Activated CD4-positive, alpha-beta memory T cell treated with anti-CD3 and anti-CD28 coated beads for 36 hours (primary cell): Measurements from ENCODE around the gene BMAL2. TPM values are rescaled to one million over a fixed set of nuclear protein-coding genes. Genes with fewer than 3 reads are reported as not detected.

Experiments used
- CTCF ChIA-PET: fragments of 350-600 bp; sonication (Branson Sonifier 250); formaldehyde crosslinking; loops from one replicate; lab custom pipeline; 2021; ENCODE audit warnings: antibody characterized with exemption, inconsistent platforms; lab: Charles Lee
- POLR2A ChIA-PET: fragments of 350-600 bp; sonication (Branson Sonifier 250); formaldehyde crosslinking; loops from one replicate; lab custom pipeline; 2021; ENCODE audit warnings: antibody characterized with exemption; lab: Charles Lee
- DNase-seq: peaks from one replicate; pipeline ENCODE4 v3.0.0-alpha.2; 2020
- H3K27ac Mint-ChIP-seq: one replicate; pipeline ENCODE4 v1.8.0; 2021; ENCODE audit warnings: mixed read lengths
- H3K27me3 Mint-ChIP-seq: one replicate; pipeline ENCODE4 v1.8.0; 2021; ENCODE audit warnings: mixed read lengths
- H3K36me3 Mint-ChIP-seq: one replicate; pipeline ENCODE4 v1.8.0; 2021; ENCODE audit warnings: mixed read lengths
- H3K4me1 Mint-ChIP-seq: one replicate; pipeline ENCODE4 v1.8.0; 2021; ENCODE audit warnings: low read depth, mixed read lengths
- H3K4me3 Mint-ChIP-seq: one replicate; pipeline ENCODE4 v1.8.0; 2021; ENCODE audit warnings: mild to moderate bottlenecking, mixed read lengths
- H3K9me3 Mint-ChIP-seq: one replicate; pipeline ENCODE4 v1.8.0; 2021; ENCODE audit warnings: mixed read lengths
- intact Hi-C: fragments of 100-400 bp; cut with micrococcal nuclease; formaldehyde crosslinking; loops from one replicate; pipeline ENCODE4 v1.15.1; 2023
- total RNA-seq, 2 experiments: library from RNA; stranded (reverse); gene quantifications; one replicate each; pipeline ENCODE4 v1.2.3, GENCODE V29; 2021

BMAL2 gene
- total RNA-seq, 2 experiments from 2014 or later = 14.9 to 15.2 TPM

- CTCF ChIA-PET = no interaction called here
- no peak overlapping the region for H3K27ac Mint-ChIP-seq
- H3K4me1 Mint-ChIP-seq = peaks cover 18% of the 10 kb centered on the region
- H3K27me3 Mint-ChIP-seq = peaks cover 22% of the 10 kb centered on the region
- DNase-seq = no peak
- no peaks in the 10 kb centered on the region for H3K36me3 Mint-ChIP-seq
- H3K9me3 Mint-ChIP-seq = no peaks in the 10 kb centered on the region
- intact Hi-C loops = loop anchor here (10.0 kb wide), 1 partner anchor 316 kb away; no protein-coding TSS in a partner anchor
- POLR2A ChIA-PET = no interaction called here
- no peak overlapping the region for H3K4me3 Mint-ChIP-seq
Observed at GRCh38 chr12:27338473-27338872, 5.8 kb downstream of the BMAL2 start.

GRCh38 chr12:27340971-27341370 lies 8.3 kb downstream of the BMAL2 start:
- peaks cover 4% of the 10 kb centered on the region for H3K4me1 Mint-ChIP-seq
- no peak overlapping the region for H3K27ac Mint-ChIP-seq
- no peak overlapping the region for H3K4me3 Mint-ChIP-seq
- no peak for DNase-seq
- H3K27me3 Mint-ChIP-seq = peaks cover 8% of the 10 kb centered on the region
- H3K36me3 Mint-ChIP-seq = no peaks in the 10 kb centered on the region
- ChIA-PET CTCF (no interaction called here), POLR2A (no interaction called here)
- intact Hi-C loops = no loop called here
- H3K9me3 Mint-ChIP-seq = no peaks in the 10 kb centered on the region

- Mint-ChIP-seq H3K4me1 (no peaks in the 10 kb centered on the region), H3K4me3 (no peak overlapping the region), H3K27me3 (peaks cover 11% of the 10 kb centered on the region), H3K36me3 (no peaks in the 10 kb centered on the region), H3K9me3 (no peaks in the 10 kb centered on the region), H3K27ac (no peak overlapping the region)
- intact Hi-C loops = no loop called here
- ChIA-PET POLR2A (no interaction called here), CTCF (no interaction called here)
- no peak for DNase-seq
Observed at GRCh38 chr12:27342536-27342935, 9.9 kb downstream of the BMAL2 start.

- H3K4me1 Mint-ChIP-seq = no peaks in the 10 kb centered on the region
- CTCF ChIA-PET = no interaction called here
- H3K36me3 Mint-ChIP-seq = no peaks in the 10 kb centered on the region
- POLR2A ChIA-PET = no interaction called here
- no peak for DNase-seq
- H3K4me3 Mint-ChIP-seq = no peak overlapping the region
- no peak overlapping the region for H3K27ac Mint-ChIP-seq
- peaks cover 11% of the 10 kb centered on the region for H3K27me3 Mint-ChIP-seq
- intact Hi-C loops = no loop called here
- H3K9me3 Mint-ChIP-seq = no peaks in the 10 kb centered on the region
Observed at GRCh38 chr12:27343255-27344000, 10.8 kb downstream of the BMAL2 start.

GRCh38 chr12:27344246-27344645 lies 11.6 kb downstream of the BMAL2 start:
- Mint-ChIP-seq H3K4me3 (no peak overlapping the region), H3K36me3 (no peaks in the 10 kb centered on the region), H3K4me1 (no peaks in the 10 kb centered on the region), H3K9me3 (no peaks in the 10 kb centered on the region), H3K27ac (no peak overlapping the region), H3K27me3 (peaks cover 8% of the 10 kb centered on the region)
- ChIA-PET POLR2A (no interaction called here), CTCF (interaction anchor here (0.6 kb wide), 1 partner anchor 287 kb away, joined by 3 read pairs; no protein-coding TSS in a partner anchor)
- DNase-seq = no peak
- intact Hi-C loops = no loop called here

GRCh38 chr12:27344760-27345159 lies 12.1 kb downstream of the BMAL2 start:
- no peaks in the 10 kb centered on the region for H3K36me3 Mint-ChIP-seq
- no peaks in the 10 kb centered on the region for H3K4me1 Mint-ChIP-seq
- POLR2A ChIA-PET = no interaction called here
- CTCF ChIA-PET = interaction anchor here (0.9 kb wide), 1 partner anchor 40 kb away, joined by 3 read pairs; no protein-coding TSS in a partner anchor
- H3K27ac Mint-ChIP-seq = no peak overlapping the region
- no peak for DNase-seq
- intact Hi-C loops = no loop called here
- peaks cover 8% of the 10 kb centered on the region for H3K27me3 Mint-ChIP-seq
- no peak overlapping the region for H3K4me3 Mint-ChIP-seq
- no peaks in the 10 kb centered on the region for H3K9me3 Mint-ChIP-seq

GRCh38 chr12:27345376-27345775 lies 12.7 kb downstream of the BMAL2 start:
- H3K4me3 Mint-ChIP-seq = no peak overlapping the region
- no peak for DNase-seq
- no peaks in the 10 kb centered on the region for H3K4me1 Mint-ChIP-seq
- H3K27ac Mint-ChIP-seq = no peak overlapping the region
- CTCF ChIA-PET = interaction anchor here (0.9 kb wide), 1 partner anchor 39 kb away, joined by 3 read pairs; no protein-coding TSS in a partner anchor
- no peaks in the 10 kb centered on the region for H3K9me3 Mint-ChIP-seq
- peaks cover 8% of the 10 kb centered on the region for H3K27me3 Mint-ChIP-seq
- H3K36me3 Mint-ChIP-seq = no peaks in the 10 kb centered on the region
- POLR2A ChIA-PET = no interaction called here
- intact Hi-C loops = no loop called here

- POLR2A ChIA-PET = no interaction called here
Observed at GRCh38 chr12:27347779-27348178, 15.1 kb downstream of the BMAL2 start.

GRCh38 chr12:27351476-27351875 lies 18.8 kb downstream of the BMAL2 start:
- POLR2A ChIA-PET = no interaction called here
- intact Hi-C loops = no loop called here
- CTCF ChIA-PET = no interaction called here

More at GRCh38 chr12:27347779-27348178, 15.1 kb downstream of the BMAL2 start:
- Mint-ChIP-seq H3K4me3 (no peak overlapping the region), H3K9me3 (no peaks in the 10 kb centered on the region), H3K27ac (no peak overlapping the region), H3K4me1 (no peaks in the 10 kb centered on the region), H3K27me3 (peaks cover 5% of the 10 kb centered on the region), H3K36me3 (no peaks in the 10 kb centered on the region)
- no peak for DNase-seq
- CTCF ChIA-PET = no interaction called here
- intact Hi-C loops = no loop called here

GRCh38 chr12:27355486-27355885 lies 22.9 kb downstream of the BMAL2 start:
- H3K4me3 Mint-ChIP-seq = no peak overlapping the region
- no peak overlapping the region for H3K27ac Mint-ChIP-seq
- H3K9me3 Mint-ChIP-seq = no peaks in the 10 kb centered on the region
- intact Hi-C loops = no loop called here
- H3K27me3 Mint-ChIP-seq = peaks cover 7% of the 10 kb centered on the region
- CTCF ChIA-PET = interaction anchor here (1.0 to 1.2 kb wide), 2 partner anchors 26 to 29 kb away, joined by 3 read pairs; no protein-coding TSS in a partner anchor
- H3K36me3 Mint-ChIP-seq = no peaks in the 10 kb centered on the region
- no peaks in the 10 kb centered on the region for H3K4me1 Mint-ChIP-seq
- no peak for DNase-seq
- POLR2A ChIA-PET = no interaction called here

More at GRCh38 chr12:27351476-27351875, 18.8 kb downstream of the BMAL2 start:
- Mint-ChIP-seq H3K4me1 (no peaks in the 10 kb centered on the region), H3K4me3 (no peak overlapping the region), H3K27ac (no peak overlapping the region), H3K27me3 (peaks cover 3% of the 10 kb centered on the region), H3K36me3 (no peaks in the 10 kb centered on the region), H3K9me3 (no peaks in the 10 kb centered on the region)
- no peak for DNase-seq

GRCh38 chr12:27355979-27356378 lies 23.3 kb downstream of the BMAL2 start:
- Mint-ChIP-seq H3K36me3 (no peaks in the 10 kb centered on the region), H3K4me1 (no peaks in the 10 kb centered on the region), H3K27me3 (peaks cover 7% of the 10 kb centered on the region), H3K4me3 (no peak overlapping the region), H3K27ac (no peak overlapping the region), H3K9me3 (no peaks in the 10 kb centered on the region)
- ChIA-PET CTCF (interaction anchor here (1.0 to 1.2 kb wide), 2 partner anchors 26 to 29 kb away, joined by 3 read pairs; no protein-coding TSS in a partner anchor), POLR2A (no interaction called here)
- intact Hi-C loops = no loop called here
- no peak for DNase-seq

GRCh38 chr12:27359578-27360340 lies 27.1 kb downstream of the BMAL2 start:
- DNase-seq = no peak
- intact Hi-C loops = no loop called here
- POLR2A ChIA-PET = no interaction called here
- Mint-ChIP-seq H3K27me3 (peaks cover 12% of the 10 kb centered on the region), H3K27ac (no peak overlapping the region), H3K4me1 (no peaks in the 10 kb centered on the region), H3K4me3 (no peak overlapping the region), H3K36me3 (no peaks in the 10 kb centered on the region), H3K9me3 (no peaks in the 10 kb centered on the region)
- CTCF ChIA-PET = no interaction called here
